Activated CD4-positive, alpha-beta T cell treated with anti-CD3 and anti-CD28 coated beads, Interleukin-2, Interleukin-4, amounts not matched to agents 100 ng/mL and 50 ng/mL, durations not matched to agents 16 hours and 8 hours (primary cell): Measurements from ENCODE around the gene SOD3.

Experiments
- DNase-seq: peaks from one replicate; pipeline ENCODE4 v3.0.0-alpha.2; 2020; ENCODE audit warnings: low spot score

The SOD3 gene, protein sequence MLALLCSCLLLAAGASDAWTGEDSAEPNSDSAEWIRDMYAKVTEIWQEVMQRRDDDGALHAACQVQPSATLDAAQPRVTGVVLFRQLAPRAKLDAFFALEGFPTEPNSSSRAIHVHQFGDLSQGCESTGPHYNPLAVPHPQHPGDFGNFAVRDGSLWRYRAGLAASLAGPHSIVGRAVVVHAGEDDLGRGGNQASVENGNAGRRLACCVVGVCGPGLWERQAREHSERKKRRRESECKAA

GRCh38 chr4:24794916-24795665, at the start of gene SOD3:
Gene SOD3 (plus strand): TSS chr4:24795573. CDS start chr4:24799522, 3,949 bp downstream.
- DNase-seq: no peak

DNA sequence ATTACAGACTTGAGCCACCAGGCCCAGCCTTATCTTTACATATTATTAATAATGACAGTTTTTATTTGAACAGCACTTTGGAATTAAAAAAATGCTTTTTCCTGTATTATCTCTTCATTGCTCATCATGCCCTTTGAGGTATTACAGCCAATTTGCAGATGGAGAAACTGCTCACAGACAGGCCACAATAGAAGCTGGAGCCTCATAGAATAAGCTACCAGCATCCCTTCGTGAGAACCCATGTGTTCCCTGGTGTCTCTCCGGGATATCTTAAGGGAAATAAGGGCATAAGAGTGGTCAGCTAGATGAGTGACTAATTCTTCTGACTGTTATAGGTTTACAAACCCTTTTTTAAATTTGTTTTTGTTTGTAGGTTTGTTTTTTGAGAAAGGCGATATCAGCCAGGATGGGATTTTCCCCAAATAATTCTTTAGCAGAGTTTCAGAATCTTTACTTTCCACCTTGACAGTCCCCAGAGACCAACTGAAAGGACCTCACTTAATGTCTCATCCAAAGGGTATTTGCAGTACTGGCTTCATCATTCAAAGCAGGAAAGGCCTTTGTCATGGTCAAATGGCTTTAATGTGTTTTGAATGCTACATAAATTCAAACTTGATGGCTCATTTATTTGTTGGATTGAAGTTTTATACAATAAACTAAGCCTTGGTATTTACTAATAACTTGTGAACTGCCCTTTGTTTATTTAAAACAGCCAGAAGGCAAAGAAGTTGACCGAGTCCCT, 48.0 kb upstream of the SOD3 start:
- no peak for DNase-seq

DNA sequence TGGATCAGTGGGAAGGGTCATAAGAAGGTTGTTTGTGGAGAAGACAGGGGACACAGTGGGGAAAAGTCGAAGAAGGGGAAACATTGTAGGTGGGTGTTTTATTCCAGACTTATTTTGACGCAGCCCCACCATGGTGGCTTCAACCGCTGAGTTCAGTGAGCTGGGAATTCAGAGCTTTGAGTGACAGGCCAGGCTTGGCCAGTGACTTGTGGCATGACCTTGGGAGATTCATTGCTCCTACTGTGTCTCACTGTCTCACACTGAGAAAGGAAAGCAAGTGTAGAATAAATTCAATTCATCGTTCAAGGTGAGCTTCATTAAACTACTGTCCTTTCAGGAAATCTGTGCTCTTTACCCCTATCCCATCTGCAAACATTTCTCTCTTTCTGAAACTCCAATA, 47.4 kb upstream of the SOD3 start:
- DNase-seq: no peak

DNA sequence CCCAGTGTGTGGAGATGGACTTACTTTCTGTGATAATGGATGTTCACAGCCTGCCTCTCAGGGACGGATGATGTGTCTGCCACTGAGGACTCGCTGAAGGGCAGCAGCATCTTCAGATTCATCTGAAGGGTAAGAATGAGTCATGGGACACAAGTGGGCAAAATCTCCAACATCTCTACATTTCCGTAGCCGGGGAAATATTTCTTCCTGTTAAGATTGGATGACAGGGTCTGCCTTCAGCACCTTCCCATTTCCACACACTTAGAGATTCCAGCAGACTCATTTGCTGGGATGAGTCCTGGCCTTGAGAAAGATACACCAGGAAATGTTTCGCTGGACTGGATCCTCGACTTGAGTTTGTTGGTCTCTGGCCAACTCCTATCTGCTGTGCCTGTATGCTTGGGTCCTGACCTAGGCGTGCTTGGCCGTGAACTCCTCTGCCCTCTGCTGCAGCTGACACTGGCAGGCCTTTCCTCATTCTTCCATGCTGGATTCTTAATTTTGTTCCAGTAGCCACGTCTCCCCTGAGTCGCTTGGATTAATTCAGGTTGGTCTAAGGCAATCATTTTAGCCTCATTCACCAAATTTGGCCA, 46.5 kb upstream of the SOD3 start:
- no peak for DNase-seq

DNA sequence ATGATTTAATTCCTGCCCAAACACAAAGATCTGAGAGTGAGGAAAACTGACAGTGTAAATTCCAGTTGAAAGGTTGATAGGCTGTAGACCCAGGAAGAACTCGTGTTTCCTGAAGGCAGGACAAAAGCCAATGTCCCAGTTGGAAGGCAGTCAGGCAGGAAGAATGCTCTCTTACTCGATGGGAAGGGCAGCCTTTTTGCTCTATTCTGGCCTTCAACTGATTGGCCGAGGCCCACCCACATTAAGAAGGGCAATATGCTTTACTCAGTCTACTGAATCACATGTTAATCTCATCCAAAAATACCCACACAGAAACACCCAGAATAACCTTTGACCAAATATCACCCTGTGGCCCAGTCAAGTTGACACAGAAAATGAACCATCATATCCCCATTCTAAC, 45.3 kb upstream of the SOD3 start:
- DNase-seq: no peak

DNA sequence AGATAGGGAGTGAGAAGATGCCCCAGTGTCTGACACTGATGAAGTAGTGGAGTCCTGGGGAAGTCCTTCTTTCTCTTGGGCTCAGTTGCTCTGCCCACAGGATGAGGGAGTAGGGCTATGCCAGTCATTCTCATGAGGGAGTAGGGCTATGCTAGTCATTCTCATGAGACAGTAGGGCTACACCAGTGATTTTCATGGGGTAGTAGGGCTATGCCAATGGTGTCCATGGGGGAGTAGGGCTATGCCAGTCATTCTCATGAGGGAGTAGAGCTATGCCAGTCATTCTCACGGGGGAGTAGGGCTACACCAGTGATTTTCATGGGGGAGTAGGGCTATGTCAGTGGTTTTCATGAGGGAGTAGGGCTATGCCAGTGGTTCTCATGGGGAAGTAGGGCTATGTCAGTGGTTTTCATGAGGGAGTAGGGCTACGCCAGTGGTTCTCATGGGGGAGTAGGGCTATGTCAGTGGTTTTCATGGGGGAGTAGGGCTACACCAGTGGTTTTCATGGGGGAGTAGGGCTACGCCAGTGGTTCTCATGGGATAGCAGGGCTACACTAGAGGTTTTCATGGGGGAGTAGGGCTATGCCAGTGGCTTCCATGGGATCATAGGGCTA, 43.3 kb upstream of the SOD3 start:
- DNase-seq: no peak

DNA sequence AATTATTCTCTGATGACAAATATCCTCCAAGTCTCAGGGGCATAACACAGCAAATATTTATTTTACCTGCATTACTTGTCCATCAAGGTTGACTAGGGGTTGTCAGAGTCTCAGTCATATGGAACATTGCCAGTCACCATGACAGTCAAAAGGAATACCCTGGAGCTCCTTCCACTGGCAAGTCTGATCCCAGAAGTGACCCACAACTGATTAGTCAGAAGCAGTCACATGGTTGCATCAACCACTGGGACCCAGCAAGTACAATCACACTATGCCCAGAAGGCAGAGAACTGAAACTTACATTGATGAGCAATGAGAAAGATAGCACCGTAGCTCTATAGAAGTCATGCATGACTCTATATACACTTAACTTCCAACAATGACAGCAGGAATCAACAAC, 41.9 kb upstream of the SOD3 start:
- DNase-seq: no peak

DNA sequence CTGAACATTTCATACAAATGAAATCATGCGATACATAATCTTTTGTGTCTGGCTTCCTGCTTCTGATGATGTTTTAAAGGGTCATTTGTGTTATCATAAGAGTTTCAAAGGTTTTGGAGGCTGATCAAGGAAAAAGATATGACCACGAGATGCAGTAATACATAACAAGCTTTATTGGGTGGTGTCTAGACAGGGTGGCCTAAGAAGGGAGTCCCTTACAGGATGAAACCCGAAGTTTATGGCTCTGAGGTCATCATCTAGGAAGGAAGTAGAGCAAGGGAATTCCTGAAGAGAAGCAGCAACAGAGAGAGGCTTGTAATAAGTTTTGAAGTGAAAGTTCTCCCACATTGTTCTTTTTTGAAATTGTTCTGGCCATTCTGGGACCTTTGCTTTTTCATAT, 40.8 kb upstream of the SOD3 start:
- DNase-seq: no peak

DNA sequence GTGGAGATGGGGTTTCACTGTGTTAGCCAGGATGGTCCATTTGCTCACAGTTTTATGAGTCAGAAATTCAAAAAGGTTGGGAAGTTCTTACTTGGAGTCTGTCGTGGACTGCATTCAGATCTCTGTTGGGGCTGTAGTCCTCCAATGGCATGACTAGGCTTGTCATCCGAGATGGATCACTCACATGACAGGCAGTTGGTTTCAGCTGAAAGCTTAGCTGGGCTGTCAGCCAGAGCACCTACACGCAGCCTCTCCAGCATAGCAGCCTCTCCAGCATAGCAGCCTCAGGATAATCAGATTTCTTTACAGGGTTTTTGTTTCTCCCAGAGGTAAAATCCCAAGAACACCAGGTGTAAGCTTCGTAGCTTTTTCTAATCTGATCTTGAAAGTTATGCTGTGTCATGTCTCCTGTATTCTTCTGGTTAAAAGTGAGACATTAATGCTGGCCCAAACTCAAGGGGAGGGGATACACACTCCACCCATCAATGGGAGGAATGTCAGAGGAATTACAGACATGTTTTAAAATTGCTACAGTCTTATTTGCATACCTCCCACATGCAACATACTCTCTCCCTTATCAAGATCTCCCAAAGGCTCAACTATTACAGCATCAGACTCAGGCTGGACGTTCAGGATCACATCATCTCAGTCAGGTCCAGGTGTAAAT, 31.6 kb upstream of the SOD3 start:
- no peak for DNase-seq

GRCh38 chr4:24764345-24764744, 31.0 kb upstream of the SOD3 start:
- DNase-seq: no peak

GRCh38 chr4:24765376-24765988, 29.9 kb upstream of the SOD3 start:
- DNase-seq: no peak

DNA sequence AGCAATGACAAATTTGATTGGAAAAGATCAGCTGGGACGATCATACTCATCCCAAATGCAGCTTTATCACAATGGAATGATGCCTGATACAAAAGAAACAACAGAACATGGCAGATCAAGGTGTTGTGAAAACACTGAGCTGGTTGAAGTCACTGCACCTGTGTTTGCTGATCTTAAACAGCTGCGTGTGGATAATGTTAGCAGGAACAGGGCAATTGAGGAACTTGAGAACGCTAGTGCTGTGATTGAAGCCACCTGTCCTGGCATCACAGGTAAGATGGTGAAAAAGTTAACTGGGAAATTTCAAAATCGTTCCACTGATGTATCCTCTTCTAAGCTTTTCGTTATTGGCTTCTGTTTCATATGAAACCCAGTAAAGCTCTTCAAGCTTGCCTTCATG, 27.4 kb upstream of the SOD3 start:
- no peak for DNase-seq

- DNase-seq: no peak
Observed at GRCh38 chr4:24768604-24769003, 26.8 kb upstream of the SOD3 start.

DNA sequence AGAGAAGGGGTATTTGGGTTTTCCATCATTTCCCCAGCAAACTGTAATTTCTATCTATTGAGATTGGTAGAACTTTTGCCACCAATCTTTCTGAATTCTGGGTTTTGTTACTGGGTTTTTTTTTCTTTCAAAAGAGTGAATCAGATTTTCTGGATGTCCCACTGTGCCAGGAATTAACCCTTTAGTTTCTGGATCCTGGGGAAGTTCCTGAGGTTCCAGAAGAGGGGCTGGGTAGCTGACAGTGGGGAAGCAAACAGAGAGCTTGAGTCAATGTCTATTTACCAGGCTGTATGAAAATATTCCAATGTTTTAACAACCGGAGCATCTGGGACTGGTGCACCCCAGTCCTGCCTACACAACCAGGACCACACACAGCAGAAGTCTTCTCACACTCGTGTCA, 25.8 kb upstream of the SOD3 start:
- no peak for DNase-seq

DNA sequence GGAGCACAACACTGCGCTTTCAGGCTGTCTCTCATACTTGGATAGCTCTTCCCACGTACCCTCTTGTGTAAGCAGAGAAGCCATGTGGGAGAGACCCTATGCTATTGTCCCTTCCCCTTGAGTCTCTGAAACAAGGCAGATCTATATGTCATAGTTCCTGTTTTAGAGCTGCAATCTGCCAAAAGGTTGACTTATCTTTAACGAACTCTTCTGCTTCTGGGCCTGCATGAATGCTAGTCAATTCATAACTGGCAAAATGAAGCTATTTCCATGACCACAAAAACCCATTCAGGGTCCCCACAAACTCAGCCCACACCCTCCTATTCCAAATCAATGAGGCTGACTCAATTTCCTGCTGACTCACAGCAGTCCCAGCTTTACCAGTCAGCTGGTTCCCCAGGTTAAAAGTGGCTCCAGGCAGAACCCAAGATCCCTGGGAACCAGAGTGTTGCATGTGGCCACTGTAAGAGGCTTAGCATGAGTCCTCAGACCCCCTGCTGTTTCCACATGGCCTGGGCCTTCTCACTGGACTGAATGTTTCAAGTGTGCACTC, 25.3 kb upstream of the SOD3 start:
- peak; percentile 46 for DNase-seq

DNA sequence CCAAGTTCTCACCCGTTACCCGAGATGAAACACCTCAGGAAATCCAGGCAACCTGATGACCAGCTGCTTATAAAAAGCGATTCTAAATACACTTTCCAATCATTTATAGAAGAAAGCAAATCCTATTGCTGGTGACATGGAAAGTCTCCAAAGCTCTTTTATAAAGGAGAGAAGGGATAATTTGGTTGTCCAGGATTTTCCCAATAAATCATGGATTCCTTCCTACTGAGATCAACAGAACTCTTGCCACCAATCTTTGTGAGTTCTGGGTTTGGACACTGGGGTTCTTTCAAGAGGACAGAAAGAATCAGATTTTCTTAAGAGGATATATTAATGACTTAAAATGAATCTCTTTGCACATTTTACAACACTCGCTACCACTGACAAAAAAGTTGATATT, 24.7 kb upstream of the SOD3 start:
- DNase-seq: no peak

DNA sequence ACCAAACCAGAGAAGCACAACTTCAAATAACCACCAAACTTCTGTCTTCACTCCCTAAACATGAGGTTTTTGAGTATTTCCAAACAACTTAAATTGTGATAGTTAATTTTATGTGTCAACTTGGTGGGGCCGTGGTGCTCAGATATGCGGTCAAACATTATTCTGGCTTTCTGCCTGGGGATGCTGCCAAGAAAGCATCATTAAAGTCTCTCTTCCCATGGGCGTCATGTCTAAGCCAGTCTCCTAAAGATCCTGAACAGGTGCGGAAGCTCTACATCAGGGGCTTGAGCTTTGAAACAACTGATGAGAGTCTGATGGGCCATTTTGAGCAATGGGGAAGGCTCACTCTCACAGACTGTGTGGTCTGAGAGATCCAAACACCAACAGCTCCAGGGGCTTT, 24.1 kb upstream of the SOD3 start:
- DNase-seq: no peak

DNA sequence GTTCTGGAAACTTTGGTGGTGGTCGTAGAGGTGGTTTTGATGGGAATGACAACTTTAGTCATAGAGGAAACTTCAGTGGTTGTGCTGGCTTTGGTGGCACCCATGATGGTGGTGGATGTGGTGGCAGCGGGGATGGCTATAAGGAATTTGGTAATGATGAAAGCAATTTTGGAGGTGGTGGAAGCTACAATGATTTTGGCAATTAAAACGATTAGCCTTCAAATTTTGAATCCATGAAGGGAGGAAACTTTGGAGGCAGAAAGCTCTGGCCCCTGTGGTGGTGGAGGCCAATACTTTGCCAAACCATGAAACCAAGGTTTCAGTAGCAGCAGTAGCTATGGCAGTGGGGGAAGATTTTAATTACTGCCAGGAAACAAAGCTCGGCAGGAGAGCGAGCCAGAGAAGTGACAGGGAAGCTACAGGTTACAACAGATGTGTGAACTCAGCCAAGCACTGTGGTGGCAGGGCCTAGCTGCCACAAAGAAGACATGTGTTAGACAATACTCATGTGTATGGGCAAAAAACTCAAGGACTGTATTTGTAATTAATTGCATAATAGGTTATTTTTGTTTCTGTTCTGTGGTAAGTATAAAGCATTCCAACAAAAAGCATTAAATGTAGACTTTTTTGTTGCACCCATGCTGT, 23.2 kb upstream of the SOD3 start:
- no peak for DNase-seq

DNA sequence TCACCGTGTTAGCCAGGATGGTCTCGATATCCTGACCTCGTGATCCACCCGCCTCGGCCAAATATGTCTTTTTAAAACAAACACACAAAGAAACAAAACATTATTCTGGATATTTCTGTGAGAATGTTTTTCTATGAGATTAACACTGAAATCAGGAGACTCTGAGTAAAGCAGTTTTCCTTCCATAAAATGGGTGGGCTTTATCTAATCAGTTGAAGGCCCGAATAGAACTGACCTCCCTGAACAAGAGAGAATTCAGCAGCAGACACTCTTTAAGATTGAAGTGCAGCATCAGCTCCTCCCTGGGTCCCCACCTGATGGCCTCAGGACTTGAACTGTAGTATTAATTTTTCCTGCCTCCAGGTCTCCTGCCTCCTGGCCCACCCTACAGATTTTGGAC, 22.4 kb upstream of the SOD3 start:
- DNase-seq: no peak

GRCh38 chr4:24774452-24774851, 20.9 kb upstream of the SOD3 start:
- DNase-seq: no peak
